GM18858 (cell line): ENCODE results near the gene HBB.
A peak's percentile ranks its signal among the peaks of the same experiment; 100 is the strongest.

Experiments
- ATAC-seq: cut with Tn5 transposase; IDR thresholded peaks from one replicate; pipeline ENCODE4 v1.9.1; 2021; ENCODE audit not compliant: unreplicated experiment

The HBB gene

DNA sequence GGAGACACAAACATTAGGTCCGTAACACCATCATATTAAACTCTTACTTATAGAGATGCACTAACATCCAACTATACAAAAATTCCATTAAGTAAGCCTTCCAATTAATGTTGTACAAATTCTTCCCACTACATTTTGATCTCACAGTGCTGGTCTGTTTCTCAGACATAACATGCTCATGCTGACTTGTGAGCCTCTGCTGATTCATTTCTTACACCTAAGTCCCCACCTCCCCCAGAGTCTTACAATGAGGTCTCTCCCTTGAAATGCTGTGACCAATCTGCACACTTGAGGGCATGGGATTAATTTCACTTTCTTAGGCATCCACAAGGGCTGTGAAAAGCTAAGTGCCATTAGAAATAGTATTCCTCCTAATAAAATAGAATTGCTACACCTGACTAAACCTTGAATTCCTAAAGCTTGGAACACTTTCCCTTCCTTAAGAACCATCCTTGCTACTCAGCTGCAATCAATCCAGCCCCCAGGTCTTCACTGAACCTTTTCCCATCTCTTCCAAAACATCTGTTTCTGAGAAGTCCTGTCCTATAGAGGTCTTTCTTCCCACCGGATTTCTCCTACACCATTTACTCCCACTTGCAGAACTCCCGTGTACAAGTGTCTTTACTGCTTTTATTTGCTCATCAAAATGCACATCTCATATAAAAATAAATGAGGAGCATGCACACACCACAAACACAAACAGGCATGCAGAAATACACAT is 20.8 kb upstream of the HBB start:
- ATAC-seq, result no peak

DNA sequence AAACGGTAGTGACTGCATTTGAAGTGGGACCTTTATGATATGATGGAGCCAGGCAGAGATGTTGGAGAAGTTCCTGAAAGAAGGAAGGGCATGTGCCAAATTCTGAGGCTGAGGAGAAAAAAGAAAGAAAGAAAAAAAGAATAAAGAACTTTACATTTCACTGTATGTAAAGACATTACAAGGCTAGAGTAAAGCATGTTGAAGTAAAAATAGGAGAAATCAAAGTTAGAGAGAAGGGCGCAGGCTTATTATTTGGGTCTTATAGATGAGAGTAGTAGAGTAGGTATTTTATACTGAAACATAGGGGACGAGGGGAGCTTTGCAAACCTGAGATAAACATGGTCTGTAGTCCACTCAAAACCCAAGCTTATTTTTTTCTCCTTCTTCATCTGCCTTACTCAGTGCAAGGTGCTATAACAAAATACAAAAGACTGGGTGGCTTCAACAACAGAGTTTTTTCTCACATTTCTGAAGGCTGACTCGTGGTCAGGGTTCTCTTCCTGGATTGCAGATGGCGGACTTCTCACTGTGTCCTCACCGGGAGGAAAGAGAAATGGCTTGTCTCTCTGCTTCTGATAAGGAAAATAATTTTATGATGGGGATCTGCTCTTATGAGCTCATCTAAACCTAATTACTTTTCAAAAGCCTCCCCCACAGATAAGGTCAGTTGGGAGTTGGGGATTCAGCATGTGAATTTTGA is 20.1 kb upstream of the HBB start:
- ATAC-seq, result no peak

DNA sequence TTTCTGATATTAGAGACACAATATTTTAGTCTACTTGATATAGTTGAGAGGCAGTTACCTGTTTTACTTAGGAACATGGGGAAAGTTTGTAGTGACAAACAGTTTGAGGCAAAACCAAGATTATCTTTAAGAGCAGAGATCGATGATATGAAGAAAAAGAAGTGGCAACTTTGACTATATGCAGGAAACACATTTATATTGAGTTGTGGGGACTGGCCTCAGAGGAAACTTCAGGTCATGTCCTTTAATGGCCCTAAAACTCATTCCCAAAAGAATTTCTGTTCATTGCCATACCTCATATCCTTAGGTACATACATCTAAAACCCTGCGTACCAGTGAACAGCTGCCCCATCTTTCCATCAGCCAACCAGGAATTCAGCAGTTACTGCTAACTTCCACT is 18.3 kb upstream of the HBB start:
- no peak for ATAC-seq

DNA sequence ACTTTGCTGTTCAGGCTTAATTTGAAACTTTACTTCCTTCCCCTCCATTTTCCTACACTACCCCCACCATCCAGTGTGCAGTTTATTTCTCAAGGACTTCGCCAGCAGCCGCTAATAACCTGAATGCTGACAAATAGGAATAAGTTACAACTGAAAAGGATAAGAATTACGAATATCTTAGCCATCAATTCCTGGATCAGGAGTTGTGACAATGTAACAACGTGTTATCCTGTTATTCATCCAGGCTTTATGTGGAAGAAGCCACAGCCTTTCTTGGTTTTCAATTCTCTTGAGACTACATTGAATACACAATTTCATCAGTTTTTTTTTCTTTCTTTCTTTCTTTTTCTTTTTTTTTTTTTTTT is 16.9 kb upstream of the HBB start:
- ATAC-seq, result no peak

DNA sequence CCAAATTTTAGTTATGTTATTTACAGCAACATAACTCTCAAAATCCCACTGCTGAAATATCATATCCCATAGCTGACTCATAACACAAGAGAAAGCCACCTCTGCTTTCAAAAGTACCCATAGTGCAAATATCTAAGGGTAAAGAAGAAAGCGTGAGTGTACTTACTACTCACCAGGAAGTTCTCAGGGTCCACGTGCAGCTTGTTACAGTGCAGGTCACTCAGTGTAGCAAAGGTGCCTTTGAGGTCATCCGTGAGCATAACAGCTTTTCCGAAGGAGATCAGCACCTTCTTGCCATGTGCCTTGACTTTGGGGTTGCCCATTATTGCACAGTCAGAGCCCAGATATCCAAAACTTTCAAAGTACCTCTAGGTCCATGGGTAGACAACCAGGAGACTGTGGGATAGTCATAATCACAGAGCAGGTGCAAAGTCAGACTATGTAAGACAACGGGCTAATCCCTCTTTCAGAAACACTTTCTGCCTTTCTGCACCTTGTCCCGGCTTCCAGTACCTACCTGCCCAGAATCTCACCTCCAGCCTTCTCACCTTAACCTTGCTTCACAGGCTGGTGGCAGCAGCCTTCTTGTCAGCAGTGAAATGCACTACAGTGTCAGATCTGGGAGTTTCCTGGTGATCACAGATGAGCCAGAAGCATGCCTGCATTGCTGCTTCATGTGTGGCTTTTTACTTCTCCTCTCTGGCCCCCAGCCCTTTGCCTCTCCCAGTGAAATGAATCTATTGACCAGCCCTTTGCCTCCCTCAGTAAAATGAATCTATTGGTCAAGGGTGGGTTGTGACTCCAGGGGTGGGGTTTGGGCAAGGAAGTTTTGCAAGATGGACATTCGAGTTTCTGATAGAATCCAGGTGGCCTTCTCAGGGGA is 16.3 kb upstream of the HBB start:
- no peak for ATAC-seq

DNA sequence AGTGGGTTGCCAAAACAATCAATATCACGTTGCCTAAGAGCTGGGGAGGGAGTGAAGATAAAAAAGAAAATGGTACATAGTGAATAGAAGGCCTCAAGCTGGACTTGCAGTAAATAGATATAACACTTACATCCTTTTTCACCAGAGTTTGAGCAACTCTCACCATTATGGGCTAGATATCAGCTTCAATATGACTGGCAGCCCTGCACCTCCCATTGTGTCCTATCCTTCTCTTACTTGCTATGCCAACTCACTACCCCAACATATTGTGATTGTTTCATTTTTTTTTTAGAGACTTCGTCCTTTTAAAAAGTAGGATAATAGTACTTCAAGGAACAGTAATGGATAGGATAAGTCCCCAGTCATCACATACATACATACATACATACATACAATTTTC is 15.3 kb upstream of the HBB start:
- ATAC-seq, result no peak

DNA sequence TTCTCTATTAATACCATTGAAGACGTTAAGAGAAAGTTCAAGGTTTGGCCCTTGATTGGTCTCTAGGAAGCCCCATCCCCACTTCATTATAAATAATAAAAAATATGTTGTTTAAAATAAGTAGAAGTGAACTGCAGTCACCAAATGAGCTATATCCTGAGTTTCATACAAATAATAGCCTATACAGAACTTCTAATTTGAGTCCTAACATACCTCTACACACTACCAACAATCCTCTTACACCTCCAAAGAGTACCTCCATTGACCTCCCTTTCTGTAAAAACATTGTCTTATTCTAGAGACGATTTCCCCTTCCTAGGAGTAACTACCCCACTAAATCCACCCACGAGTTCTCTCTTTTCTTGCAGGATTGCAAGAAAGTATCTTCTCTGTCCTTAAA is 14.6 kb upstream of the HBB start:
- ATAC-seq, result no peak

DNA sequence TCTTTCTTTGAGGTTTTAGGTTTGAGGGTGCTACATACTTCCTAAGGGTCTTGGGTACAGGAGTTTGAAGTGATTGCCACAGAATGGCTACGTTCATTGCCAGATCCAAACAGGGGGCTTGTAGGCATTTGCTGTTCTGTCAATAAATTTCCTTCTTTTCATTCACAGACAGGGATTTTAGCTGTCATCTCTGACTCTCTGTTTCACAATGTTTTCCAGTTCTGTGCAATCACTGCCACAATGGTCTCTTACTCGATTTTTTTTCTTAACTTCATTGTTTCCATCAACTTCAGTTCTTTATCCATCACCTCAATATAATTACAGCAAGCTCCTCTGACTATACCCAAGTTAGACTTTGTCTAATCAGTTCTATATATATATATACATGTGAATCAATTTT is 13.6 kb upstream of the HBB start:
- ATAC-seq, result no peak

DNA sequence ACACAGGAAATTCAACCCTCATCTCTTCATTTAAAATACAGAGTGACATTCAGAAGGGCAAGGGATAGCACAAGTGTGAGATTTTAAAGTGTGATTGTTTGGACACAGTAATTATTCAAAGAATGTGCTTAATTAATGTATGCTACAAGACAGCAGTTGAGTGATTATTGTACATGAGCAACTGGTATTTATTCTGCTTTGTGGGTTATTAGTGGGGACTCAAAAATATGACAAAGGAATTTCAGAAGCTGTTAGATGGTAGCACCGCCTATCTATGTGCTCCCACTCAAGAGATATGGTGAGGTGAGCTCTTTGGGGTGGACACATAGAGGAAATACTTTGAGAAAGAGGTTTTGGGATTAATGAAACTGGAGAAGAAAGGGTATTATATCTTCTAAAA is 13.2 kb upstream of the HBB start:
- ATAC-seq, result no peak

DNA sequence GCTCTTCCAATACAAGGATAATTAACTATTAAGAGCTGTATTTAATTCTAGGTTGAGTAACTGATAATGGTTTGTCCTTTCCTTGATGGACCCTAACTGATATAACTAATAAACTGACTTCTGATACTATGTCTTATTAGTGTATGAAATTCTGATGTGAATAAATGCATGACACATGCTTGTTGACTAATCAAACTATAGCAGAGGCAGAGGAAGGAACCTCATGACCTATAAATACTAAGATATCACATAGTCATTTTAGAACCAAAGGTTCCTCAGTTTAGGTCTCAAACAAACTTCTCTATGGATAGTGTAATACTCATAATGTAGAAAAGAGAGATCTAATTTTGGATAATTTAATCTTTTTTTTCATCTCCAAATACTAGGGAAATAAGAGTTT is 12.2 kb upstream of the HBB start:
- no peak for ATAC-seq

DNA sequence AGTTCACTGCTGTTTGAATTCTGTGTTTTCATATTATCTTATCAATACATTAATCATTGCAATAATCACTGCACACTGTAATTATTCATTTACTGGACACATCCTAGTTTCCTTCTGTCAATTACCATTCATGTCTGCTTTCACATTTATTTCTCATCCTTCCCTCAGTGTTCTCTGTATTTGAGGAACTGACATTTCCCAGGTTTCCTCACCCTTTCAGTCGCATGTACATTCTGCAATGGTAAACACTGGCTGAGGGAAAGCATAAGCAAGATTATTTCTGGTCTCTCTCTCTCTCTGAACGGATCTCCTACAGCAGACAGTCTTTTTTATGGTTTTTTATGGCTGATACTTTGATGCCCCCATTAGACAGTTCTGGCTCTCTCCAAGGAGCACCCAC is 11.6 kb upstream of the HBB start:
- ATAC-seq, result no peak

DNA sequence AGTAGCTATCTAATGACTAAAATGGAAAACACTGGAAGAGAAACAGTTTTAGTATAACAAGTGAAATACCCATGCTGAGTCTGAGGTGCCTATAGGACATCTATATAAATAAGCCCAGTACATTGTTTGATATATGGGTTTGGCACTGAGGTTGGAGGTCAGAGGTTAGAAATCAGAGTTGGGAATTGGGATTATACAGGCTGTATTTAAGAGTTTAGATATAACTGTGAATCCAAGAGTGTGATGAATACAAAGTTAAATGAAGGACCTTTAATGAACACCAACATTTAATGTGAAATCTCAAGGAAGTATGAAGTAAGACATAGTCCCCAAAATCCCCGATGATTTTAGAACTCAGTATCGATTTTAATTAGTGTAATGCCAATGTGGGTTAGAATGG is 10.5 kb upstream of the HBB start:
- ATAC-seq, result no peak

DNA sequence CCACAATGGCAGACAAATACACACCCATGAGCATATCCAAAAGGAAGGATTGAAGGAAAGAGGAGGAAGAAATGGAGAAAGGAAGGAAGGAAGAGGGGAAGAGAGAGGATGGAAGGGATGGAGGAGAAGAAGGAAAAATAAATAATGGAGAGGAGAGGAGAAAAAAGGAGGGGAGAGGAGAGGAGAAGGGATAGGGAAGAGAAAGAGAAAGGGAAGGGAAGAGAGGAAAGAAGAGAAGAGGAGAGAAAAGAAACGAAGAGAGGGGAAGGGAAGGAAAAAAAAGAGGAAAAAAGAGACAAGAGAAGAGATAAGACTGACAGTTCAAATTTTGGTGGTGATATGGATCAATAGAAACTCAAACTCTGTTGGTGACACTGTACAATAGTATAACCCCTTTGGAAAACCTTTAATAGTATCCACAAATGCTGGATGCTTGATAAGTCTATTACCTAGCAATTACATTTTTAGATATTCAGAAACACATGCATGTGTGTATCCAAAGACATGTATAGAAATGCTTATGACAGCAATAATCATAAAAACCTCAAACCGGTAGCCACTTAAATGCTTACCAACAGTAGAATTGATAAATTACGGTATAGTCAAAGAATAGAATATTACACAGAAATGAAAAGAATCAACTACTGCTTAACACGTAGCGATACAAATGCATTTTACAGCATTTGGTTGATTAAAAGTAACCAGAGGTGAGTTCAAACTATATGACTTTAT is 8.7 kb upstream of the HBB start:
- no peak for ATAC-seq

DNA sequence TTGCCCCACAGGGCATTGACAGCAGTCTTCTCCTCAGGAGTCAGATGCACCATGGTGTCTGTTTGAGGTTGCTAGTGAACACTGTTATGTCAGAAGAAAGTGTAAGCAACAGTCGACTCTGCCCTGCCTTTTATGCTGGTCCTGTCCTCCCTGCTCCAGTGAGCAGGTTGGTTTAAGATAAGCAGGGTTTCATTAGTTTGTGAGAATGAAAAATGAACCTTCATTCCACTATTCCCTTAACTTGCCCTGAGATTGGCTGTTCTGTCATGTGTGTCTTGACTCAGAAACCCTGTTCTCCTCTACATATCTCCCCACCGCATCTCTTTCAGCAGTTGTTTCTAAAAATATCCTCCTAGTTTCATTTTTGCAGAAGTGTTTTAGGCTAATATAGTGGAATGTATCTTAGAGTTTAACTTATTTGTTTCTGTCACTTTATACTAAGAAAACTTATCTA is 7.5 kb upstream of the HBB start, which contains the start of gene HBD:
Gene HBD, minus strand, starts transcription at position 103 of the 454 bp plus-strand sequence. Its CDS starts 50 bp downstream, at position 53.
- peak; percentile 75 for ATAC-seq

DNA sequence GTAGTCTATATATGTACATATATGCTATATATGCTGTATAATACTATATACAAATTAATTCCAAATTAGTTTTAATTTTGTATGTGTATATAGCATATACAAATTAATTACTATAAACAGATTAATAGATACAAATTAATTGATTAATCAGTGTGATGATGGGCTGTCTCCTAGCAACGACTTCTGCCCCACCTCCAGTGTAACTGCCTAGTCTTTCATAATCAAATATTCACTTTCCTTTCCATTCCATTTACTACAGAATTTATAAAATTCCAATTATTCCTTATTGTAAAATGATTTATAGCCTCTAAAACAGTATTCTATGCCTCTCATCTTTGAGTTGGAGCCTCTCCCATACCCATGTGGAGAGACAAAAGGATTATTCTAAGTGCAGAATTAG is 6.4 kb upstream of the HBB start:
- ATAC-seq, result no peak

DNA sequence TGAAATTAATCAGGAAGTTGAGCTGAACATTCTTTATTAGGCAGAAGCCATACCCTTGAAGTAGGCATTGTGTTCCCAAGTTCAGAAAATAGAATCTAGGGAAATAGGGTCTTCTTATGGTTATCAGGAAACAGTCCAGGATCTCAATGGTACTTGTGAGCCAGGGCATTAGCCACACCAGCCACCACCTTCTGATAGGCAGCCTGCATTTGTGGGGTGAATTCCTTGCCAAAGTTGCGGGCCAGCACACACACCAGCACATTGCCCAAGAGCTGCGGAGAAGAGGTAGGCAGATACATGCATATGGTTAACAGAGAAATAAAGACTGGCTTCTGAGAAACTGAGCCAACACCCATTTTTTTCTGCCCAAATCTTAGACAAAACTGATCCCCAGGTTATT is 6.0 kb upstream of the HBB start:
- ATAC-seq, result no peak

DNA sequence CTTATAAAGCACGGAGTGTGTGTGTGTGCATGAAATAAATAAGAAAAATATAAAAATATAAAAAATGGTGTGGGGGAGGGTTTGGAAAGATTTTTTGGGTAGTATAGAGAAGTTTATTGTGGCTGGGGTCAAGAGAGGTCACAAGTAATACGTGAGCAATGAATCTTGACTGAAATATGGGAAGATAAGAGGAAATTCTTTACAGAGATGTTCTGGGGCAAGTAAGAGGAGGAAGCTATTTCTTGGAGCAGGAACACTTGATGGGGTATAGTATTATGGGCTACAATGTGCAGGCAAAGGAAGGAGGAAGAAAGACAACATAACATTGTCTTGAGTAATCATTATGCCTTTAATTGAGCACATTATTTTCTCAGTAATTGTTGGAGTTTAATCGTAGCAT is 5.3 kb upstream of the HBB start:
- no peak for ATAC-seq

DNA sequence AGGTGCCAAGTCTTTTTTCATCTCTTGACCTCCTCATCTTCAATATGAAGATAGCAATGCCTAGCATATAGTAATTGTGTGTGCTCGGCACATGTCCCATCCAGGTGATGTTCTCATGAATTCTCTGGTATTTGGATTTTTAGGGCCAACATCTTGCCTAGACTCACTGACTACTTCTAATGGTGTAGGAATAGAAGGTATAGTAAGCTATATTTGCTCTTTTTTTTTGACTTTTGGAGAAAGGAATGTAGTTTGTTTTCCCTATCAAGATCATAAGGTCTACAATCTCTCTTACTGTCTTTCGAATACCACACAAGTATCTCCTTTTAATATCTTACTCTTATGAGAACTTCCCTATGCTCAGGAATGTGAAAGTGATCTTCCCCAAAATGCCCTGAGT is 4.2 kb upstream of the HBB start:
- no peak for ATAC-seq

DNA sequence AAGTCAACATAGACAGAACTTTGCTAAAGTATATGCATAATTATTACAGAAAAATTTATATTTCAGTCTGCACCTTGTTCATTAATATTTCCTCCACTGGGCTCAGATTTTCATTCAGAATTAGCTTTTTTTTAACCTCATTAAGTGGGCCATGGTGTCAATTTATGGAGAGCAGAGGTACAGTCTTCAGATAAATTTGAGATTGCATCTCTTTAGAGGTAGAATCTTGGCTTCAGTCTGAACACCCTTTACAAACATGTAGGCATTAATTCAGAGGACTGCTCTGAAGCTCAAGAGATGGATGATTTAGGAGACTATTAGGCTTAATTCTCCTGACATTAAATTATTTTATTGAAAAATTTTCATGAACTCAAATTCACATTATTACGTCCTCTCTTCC is 3.4 kb upstream of the HBB start:
- no peak for ATAC-seq

DNA sequence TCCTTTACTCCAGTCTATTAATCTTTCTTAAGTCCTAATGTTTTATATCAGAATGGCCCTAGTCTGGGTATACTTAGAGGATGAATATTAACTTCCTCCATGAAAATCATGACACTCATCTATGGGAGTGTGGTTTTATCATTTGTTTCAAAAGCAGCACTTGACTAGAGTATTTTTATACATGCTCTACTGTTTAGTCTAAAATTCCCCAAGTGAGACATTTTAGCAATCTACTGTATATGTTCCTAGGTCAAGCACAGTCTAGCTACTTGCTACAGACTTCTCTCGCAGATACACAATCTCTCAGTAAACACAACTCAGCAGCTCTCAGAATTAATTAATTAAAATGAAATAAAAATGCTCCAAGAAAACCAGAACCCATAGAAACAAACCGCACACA is 2.9 kb upstream of the HBB start:
- no peak for ATAC-seq

DNA sequence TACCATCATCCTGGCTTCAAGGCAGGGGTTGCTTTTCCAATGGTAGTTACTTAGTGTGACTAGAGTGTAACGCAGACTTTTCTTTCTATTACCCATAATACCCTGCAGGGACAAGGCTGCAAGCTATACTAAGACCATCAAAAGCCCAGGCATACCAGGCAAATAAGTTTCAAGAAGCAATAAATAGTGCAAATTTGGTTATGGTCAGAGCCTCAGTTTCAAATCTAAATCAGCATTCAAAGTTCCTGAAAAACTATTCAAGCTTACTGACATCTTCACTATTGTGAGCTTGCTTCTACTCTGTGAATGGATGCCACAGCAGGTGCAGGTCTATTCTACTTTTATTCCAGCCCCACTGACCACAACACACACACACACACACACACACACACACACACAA is 2.5 kb upstream of the HBB start:
- no peak for ATAC-seq
